Activated CD4-positive, alpha-beta T cell treated with anti-CD3 and anti-CD28 coated beads for 36 hours (primary cell): ENCODE data around the gene N4BP2L1. TPM values are rescaled to one million over a fixed set of nuclear protein-coding genes. Genes with fewer than 3 reads are reported as not detected.

ENCODE experiments used
- ATAC-seq: fragments of 200-7000 bp; cut with Tn5 transposase; one replicate; pipeline ENCODE4 v1.10.0; 2021; ENCODE audit warnings: mild to moderate bottlenecking, moderate library complexity
- CTCF ChIA-PET: fragments of 350-600 bp; sonication (Branson Sonifier 250); formaldehyde crosslinking; loops from one replicate; lab custom pipeline; 2021; ENCODE audit warnings: antibody characterized with exemption; lab: Charles Lee
- POLR2A ChIA-PET: fragments of 350-600 bp; sonication (Branson Sonifier 250); formaldehyde crosslinking; loops from one replicate; lab custom pipeline; 2021; ENCODE audit warnings: antibody characterized with exemption, inconsistent platforms; lab: Charles Lee
- DNase-seq: peaks from one replicate; pipeline ENCODE4 v3.0.0-alpha.2; 2020
- H3K27ac Mint-ChIP-seq: one replicate; pipeline ENCODE4 v1.8.0; 2021; ENCODE audit warnings: mixed read lengths
- H3K27me3 Mint-ChIP-seq: one replicate; pipeline ENCODE4 v1.8.0; 2021; ENCODE audit warnings: mixed read lengths
- H3K36me3 Mint-ChIP-seq: one replicate; pipeline ENCODE4 v1.8.0; 2021; ENCODE audit warnings: low read depth, mixed read lengths
- H3K4me1 Mint-ChIP-seq: one replicate; pipeline ENCODE4 v1.8.0; 2021; ENCODE audit warnings: mixed read lengths
- H3K4me3 Mint-ChIP-seq: one replicate; pipeline ENCODE4 v1.8.0; 2021; ENCODE audit warnings: mild to moderate bottlenecking, moderate library complexity, mixed read lengths
- H3K9me3 Mint-ChIP-seq: one replicate; pipeline ENCODE4 v1.8.0; 2021; ENCODE audit warnings: low read depth, mixed read lengths
- intact Hi-C, 2 experiments: fragments of 100-400 bp; cut with DNase I in 1 of 2; cut with micrococcal nuclease in 1 of 2; formaldehyde crosslinking; loops; one replicate each; pipeline versions ENCODE4 v1.14.2 to v1.15.1; 2022 to 2024; cut with DNase I, micrococcal nuclease
- total RNA-seq, 2 experiments: library from RNA; stranded (reverse); gene quantifications; one replicate each; pipeline ENCODE4 v1.2.3, GENCODE V29; 2021

The N4BP2L1 gene
- total RNA-seq, 2 experiments from 2014 or later: 16.1 to 16.5 TPM

DNA sequence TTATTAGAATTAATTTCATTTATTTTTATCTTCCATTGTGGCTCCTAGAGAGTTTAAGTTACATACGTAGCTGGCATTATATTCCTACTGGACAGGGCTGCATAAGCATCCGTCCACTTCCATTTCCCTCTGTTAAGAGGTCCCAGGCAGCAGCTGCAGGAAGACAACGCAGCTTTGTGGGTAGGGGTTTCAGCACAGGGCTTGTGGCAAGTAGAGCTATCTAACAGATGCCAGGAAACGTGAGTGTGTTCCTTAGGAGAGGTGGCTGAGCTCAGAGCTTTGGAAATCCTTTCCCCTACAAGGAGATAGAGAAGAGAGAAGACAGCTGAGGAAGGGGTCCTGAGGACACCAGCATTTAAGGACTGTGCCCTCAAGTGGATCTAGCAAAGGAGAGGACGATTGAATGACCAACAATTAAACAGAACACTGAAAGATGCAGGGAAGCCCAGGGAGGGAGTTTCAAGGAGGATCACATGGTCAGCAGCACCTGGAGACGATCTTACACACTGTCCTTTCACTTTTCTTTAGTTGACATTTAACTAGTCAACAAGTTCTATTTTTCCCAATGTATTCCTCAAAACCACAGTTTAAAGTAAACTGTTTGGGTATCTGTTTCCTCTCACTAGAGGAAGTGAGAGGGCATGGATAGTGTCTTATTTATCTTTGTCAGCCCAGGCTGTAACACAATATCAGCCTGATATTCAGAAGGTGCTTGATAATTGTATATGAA is 2.3 kb upstream of the N4BP2L1 start:
- Mint-ChIP-seq H3K36me3 (peaks cover 16% of the 10 kb centered on the region), H3K9me3 (no peaks in the 10 kb centered on the region), H3K27me3 (no peaks in the 10 kb centered on the region), H3K4me3 (no peak overlapping the region), H3K4me1 (peaks cover 19% of the 10 kb centered on the region), H3K27ac (peak overlapping the region; percentile 4)
- ChIA-PET CTCF (interaction anchor here (0.5 to 1.4 kb wide), 3 partner anchors 10 to 1113 kb away, joined by 3 to 5 read pairs (median 4); no protein-coding TSS in a partner anchor), POLR2A (no interaction called here)
- DNase-seq (no peak), ATAC-seq (no peak)
- intact Hi-C loops: no loop called here

DNA sequence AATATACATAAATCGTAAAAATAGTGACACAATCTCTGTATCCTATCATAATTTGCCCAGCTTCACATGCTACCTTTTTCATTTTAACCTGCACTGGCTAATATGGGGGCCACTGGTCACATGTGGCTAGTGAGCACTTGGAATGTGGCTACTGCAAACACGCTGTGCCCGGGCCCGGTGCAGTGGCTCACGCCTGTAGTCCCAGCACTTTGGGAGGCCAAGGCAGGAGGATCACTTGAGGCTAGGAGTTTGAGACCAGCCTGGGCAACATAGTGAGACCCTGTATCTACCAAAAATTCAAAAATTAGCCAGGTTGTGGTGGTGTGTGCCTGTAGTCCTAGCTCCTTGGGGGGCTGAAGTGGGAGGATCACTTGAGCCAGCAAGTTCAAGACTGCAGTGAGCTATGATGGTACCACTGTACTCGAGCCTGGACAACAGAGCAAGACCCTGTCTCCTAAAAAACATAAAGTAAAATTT is 1.5 kb upstream of the N4BP2L1 start:
- intact Hi-C loops: loop anchor here in 1 of 2 experiments (5.0 kb wide), 4 partner anchors 157 to 1267 kb away; partner anchors contain the start of genes FRY and HSPH1
- H3K27ac Mint-ChIP-seq: peak overlapping the region; percentile 90
- CTCF ChIA-PET: interaction anchor here (0.5 to 1.4 kb wide), 5 partner anchors 10 to 1113 kb away, joined by 3 to 5 read pairs (median 3); partner anchors contain the start of gene PDS5B
- H3K36me3 Mint-ChIP-seq: peaks cover 18% of the 10 kb centered on the region
- H3K27me3 Mint-ChIP-seq: no peaks in the 10 kb centered on the region
- ATAC-seq (no peak), DNase-seq (no peak)
- peaks cover 22% of the 10 kb centered on the region for H3K4me1 Mint-ChIP-seq
- no peak overlapping the region for H3K4me3 Mint-ChIP-seq
- no peaks in the 10 kb centered on the region for H3K9me3 Mint-ChIP-seq
- POLR2A ChIA-PET: no interaction called here

DNA sequence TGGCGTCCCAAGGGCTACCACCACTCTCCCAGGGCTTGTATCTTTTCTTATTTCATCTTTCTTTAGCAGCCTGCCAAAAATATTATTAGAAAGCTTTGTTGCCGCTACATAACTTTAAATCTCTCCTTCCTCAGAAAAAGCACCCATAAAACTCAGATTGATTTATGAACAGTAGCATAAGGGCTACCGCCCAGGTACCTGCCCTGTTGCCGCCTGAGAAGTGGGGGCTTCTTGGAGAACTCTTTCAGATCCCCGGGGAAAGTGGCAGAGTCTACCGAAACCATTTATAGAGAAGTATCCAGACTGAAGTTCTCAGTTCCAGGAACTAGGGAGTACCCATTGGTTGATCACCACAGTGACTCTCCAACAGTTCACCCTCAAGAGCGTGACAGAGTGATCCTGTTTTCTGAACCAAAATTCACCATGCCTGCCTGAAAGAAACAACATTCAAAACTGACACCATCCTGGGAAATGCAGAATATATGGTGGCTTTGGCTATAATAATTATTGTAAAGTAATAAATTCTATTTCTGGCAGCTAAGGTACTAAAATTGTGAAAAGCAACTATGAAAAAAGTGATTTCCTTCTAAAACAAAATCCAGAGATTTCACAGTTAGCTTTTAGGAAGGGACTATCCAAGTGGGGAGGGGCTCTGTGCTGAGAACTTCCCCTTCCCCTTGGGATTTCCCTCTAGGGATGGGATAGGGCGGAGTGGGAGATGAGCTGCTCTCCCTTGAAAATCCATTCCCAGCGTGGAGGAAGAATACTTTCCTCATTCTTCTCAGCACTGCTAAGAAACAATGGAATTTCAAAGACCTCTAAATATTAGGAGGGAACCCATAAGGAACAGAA is 877 bp upstream of the N4BP2L1 start:
- Mint-ChIP-seq H3K36me3 (peaks cover 24% of the 10 kb centered on the region), H3K9me3 (no peaks in the 10 kb centered on the region), H3K27ac (peak overlapping the region; percentile 90), H3K27me3 (no peaks in the 10 kb centered on the region), H3K4me3 (peak overlapping the region; percentile 86), H3K4me1 (peaks cover 28% of the 10 kb centered on the region)
- intact Hi-C loops: loop anchor here in 1 of 2 experiments (1.0 to 5.0 kb wide), 7 partner anchors 109 to 1267 kb away; partner anchors contain the start of genes BRCA2, FRY, HSPH1 and N4BP2L2
- DNase-seq: no peak
- ChIA-PET CTCF (interaction anchor here (0.5 to 1.4 kb wide), 8 partner anchors 9 to 1114 kb away, joined by 3 to 5 read pairs (median 3); partner anchors contain the start of gene PDS5B), POLR2A (interaction anchor here (0.7 to 2.5 kb wide), 5 partner anchors 19 to 157 kb away, joined by 4 to 11 read pairs (median 5); partner anchors contain the start of genes BRCA2, N4BP2L2, PDS5B and ZAR1L)
- no peak for ATAC-seq

DNA sequence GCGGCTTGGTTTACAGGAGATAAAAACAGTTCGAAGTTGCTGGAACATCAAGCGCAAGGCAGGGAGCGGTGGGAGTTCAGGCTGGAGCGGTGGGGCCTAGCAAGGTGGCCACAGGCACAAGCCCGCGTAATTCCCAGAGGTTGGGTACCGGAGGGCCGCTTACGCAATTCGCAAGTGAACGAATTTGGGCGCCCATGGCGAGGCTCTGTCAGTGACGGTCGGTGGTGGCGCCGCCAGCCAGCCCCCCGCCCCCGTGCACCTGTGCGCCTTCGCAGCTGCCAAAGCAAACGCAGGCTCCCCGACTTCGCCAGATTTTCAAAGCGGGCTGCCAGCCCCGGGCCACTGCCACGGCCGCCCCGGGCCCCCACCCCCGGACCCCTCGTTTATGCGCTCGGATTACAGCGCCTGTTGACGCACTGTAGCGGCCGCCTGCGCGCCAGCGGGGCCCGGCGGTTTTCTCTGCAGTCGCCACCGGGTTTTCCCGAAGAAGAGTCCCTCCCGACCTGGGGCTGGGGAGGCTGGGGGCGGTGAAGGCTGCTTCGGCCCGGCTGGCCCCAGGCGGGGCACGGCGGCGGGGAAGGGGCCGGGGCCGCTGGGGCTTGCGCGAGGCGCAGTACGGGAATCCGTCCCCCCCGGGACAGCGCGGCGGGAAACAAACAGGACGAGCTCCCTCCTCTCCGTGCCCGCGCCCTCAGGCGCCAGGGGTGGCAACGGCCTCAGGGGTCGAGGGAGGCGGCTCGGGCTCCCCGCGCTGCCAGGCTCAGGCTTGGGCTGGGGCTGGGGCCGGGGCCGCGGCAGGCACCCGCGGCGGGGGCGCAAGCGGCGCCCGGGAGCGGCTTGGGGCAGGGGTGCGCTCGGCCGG is 709 bp downstream of the N4BP2L1 start:
- Mint-ChIP-seq H3K9me3 (no peaks in the 10 kb centered on the region), H3K4me1 (peaks cover 31% of the 10 kb centered on the region), H3K36me3 (peaks cover 31% of the 10 kb centered on the region), H3K27me3 (no peaks in the 10 kb centered on the region), H3K4me3 (peak overlapping the region; percentile 86), H3K27ac (peak overlapping the region; percentile 94)
- peak; percentile 78 for DNase-seq
- CTCF ChIA-PET: interaction anchor here (0.6 to 1.3 kb wide), 2 partner anchors 19 to 60 kb away, joined by 3 to 5 read pairs; no protein-coding TSS in a partner anchor
- POLR2A ChIA-PET: interaction anchor here (0.9 to 2.5 kb wide), 5 partner anchors 19 to 159 kb away, joined by 4 to 11 read pairs (median 5); partner anchors contain the start of genes BRCA2, PDS5B and ZAR1L
- intact Hi-C loops: loop anchor here (1.0 to 5.0 kb wide), 12 partner anchors 18 to 1265 kb away; partner anchors contain the start of genes BRCA2 (in 1 of the 2), FRY (in 1 of the 2), HSPH1 (in 1 of the 2) and N4BP2L2 (in 1 of the 2)
- peak; percentile 13 for ATAC-seq

DNA sequence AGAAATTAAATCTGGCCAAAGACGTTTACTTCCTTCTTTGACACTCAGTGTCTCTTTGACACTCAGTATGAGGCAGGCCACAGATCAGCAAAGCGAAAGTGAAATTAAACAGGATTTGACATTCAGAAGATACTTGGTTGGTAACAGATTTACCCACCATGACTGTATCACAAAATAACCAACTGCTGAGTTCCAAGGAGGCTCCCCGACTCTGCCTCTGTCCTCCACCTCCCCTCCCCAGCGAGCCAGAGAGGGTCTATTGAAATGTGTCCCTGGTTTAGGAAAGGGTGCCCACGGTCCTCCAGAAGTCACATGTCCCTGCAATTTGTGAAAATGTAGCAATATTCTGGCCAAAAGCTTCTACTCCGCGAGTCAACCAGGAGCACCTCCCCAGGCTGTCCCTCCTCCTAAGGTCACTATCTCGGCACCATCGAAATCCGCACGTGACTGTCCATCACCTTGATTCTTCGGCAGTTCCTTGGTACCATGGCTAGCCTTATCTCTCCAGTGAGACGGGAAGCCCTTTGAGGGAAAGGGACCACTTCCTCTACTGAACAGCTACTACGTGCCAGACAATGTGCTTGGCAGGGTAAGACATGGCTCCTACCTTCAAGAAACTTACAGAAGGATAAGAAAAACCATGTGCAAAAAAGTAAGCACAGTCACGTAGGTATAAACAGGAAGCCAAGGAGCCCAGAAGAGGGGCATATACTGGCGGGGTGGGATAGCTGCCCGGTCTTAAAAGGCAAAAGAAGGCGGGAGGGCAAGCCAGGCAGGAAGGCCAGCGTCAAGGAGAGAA is 1.5 kb downstream of the N4BP2L1 start:
- H3K36me3 Mint-ChIP-seq: peaks cover 35% of the 10 kb centered on the region
- ATAC-seq: peak; percentile 68
- CTCF ChIA-PET: interaction anchor here (1.0 kb wide), 1 partner anchor 22 kb away, joined by 4 read pairs; no protein-coding TSS in a partner anchor

DNA sequence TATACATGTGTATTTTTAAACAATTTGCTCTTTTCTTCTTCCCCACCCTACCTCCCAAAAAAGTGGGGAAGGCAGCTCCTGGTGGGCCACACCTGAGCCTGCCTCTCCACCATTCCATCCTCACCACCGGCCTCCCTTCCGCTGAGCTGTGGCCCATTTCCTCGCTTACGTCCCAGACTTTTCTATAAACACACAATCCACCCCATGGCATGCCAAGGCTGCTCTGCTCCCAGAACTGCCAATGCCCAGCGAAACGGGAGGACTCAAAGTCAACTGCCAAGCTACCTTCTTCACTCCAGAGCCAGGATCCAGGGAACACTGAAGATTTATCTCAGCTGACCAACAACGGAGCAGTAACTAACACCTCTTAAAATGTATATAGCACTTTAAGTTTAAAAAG is 2.8 kb downstream of the N4BP2L1 start:
- Mint-ChIP-seq H3K27ac (peak overlapping the region; percentile 61), H3K4me1 (peaks cover 31% of the 10 kb centered on the region), H3K9me3 (peaks cover 3% of the 10 kb centered on the region), H3K36me3 (peaks cover 44% of the 10 kb centered on the region), H3K27me3 (no peaks in the 10 kb centered on the region), H3K4me3 (peak overlapping the region; percentile 86)
- ATAC-seq (no peak), DNase-seq (no peak)
- intact Hi-C loops: loop anchor here in 1 of 2 experiments (5.0 kb wide), 4 partner anchors 153 to 1263 kb away; partner anchors contain the start of genes FRY and HSPH1
- CTCF ChIA-PET: interaction anchor here (0.6 to 1.6 kb wide), 5 partner anchors 10 to 178 kb away, joined by 3 to 4 read pairs (median 3); no protein-coding TSS in a partner anchor
- POLR2A ChIA-PET: interaction anchor here (0.8 to 1.1 kb wide), 3 partner anchors 109 to 1394 kb away, joined by 3 to 7 read pairs (median 3); partner anchors contain the start of gene BRCA2

More for the DNA sequence above, 1.5 kb downstream of the N4BP2L1 start:
- POLR2A ChIA-PET: interaction anchor here (0.9 to 2.5 kb wide), 2 partner anchors 18 to 111 kb away, joined by 4 to 11 read pairs; partner anchors contain the start of genes BRCA2 and ZAR1L
- H3K9me3 Mint-ChIP-seq: no peaks in the 10 kb centered on the region
- H3K27ac Mint-ChIP-seq: peak overlapping the region; percentile 94
- peak; percentile 59 for DNase-seq
- peak overlapping the region; percentile 86 for H3K4me3 Mint-ChIP-seq
- intact Hi-C loops: loop anchor here (1.0 to 5.0 kb wide), 12 partner anchors 18 to 1264 kb away; partner anchors contain the start of genes BRCA2 (in 1 of the 2), FRY (in 1 of the 2), HSPH1 (in 1 of the 2) and N4BP2L2 (in 1 of the 2)
- H3K4me1 Mint-ChIP-seq: peaks cover 31% of the 10 kb centered on the region
- H3K27me3 Mint-ChIP-seq: no peaks in the 10 kb centered on the region

DNA sequence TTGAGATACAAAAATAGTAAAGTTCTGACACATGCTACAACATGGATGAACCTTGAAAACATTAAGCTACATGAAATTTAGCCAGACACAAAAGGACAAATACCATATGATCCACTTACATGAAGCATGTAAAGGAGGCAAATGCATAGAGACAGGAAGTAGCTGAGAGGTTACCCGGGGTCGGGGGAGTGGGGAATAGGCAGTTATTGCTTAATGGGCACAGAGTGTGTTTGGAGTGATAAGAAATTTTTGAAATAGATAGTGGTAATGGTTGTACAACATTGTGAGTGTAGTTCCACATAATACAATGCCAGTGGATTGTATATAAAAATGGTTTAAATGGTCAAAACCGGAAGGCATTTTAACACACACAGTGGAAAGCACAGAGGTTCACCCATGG is 4.3 kb downstream of the N4BP2L1 start:
- DNase-seq: no peak
- Mint-ChIP-seq H3K27me3 (no peaks in the 10 kb centered on the region), H3K4me1 (peaks cover 26% of the 10 kb centered on the region), H3K36me3 (peaks cover 58% of the 10 kb centered on the region), H3K27ac (no peak overlapping the region), H3K4me3 (no peak overlapping the region), H3K9me3 (peaks cover 11% of the 10 kb centered on the region)
- CTCF ChIA-PET: interaction anchor here (0.9 to 1.6 kb wide), 2 partner anchors 9 to 227 kb away, joined by 3 read pairs; no protein-coding TSS in a partner anchor
- ATAC-seq: no peak
- POLR2A ChIA-PET: no interaction called here
- intact Hi-C loops: no loop called here

DNA sequence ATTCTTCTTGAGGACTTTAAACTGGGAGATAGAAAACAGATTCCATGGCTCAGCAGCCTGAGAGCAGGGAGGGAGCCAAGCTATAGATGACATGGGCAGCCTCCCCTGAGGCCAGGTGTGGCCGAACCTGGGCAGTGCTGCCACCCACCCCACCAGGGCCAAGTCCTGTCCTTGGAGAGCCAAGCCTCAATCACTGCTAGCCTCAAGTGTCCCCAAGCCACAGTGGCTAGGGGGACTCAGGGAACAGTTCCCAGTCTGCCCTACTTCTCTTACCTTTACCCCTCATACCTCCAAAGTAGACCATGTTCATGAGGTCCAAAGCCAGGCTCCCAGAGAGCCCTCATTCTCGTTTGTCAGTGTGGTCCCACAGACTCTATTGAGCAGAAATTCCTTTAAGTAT is 8.1 kb downstream of the N4BP2L1 start:
- peaks cover 52% of the 10 kb centered on the region for H3K36me3 Mint-ChIP-seq
- POLR2A ChIA-PET: no interaction called here
- H3K4me3 Mint-ChIP-seq: no peak overlapping the region
- peaks cover 19% of the 10 kb centered on the region for H3K9me3 Mint-ChIP-seq
- H3K27me3 Mint-ChIP-seq: no peaks in the 10 kb centered on the region
- H3K27ac Mint-ChIP-seq: no peak overlapping the region
- ATAC-seq: no peak
- DNase-seq: no peak
- intact Hi-C loops: no loop called here
- CTCF ChIA-PET: no interaction called here
- H3K4me1 Mint-ChIP-seq: peaks cover 10% of the 10 kb centered on the region

DNA sequence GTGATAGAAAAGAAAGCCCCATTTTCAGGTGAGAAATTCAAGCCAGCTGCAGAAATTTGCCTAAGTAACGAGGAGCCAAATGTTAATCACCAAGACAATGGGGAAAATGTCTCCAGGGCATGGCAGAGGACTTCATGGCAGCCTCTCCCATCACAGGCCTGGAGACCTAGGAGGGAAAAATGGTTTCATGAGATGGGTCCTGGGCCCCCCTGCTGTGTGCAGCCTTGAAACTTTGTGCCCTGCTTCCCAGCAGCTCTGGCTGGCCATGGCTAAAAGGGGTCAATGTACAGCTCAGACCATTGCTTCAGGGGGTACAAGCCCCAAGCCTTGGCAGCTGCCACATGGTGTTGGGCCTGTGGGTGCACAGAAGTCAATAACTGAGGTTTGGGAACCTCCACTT is 9.9 kb downstream of the N4BP2L1 start:
- no peaks in the 10 kb centered on the region for H3K27me3 Mint-ChIP-seq
- CTCF ChIA-PET: no interaction called here
- POLR2A ChIA-PET: interaction anchor here (0.6 kb wide), 1 partner anchor 103 kb away, joined by 3 read pairs; no protein-coding TSS in a partner anchor
- no peak overlapping the region for H3K27ac Mint-ChIP-seq
- H3K4me3 Mint-ChIP-seq: no peak overlapping the region
- DNase-seq (no peak), ATAC-seq (no peak)
- H3K9me3 Mint-ChIP-seq: peaks cover 19% of the 10 kb centered on the region
- no peaks in the 10 kb centered on the region for H3K4me1 Mint-ChIP-seq
- H3K36me3 Mint-ChIP-seq: peaks cover 42% of the 10 kb centered on the region
- intact Hi-C loops: no loop called here
